Natural killer cell (primary cell): ENCODE data around the gene GNB2. TPM values are rescaled to one million over a fixed set of nuclear protein-coding genes. Genes with fewer than 3 reads are reported as not detected.
"Not testable (repeated sequence)": the region's sequence is repeated elsewhere in the genome, so short reads cannot be mapped to it uniquely, and the experiment has no call there.

ENCODE experiments used
- ATAC-seq, 3 donors: fragments of 150-1000 bp in 2 of 3; fragments of 200-7000 bp in 1 of 3; cut with Tn5 transposase; 1 replicate in 1 of 3; 2 replicates in 2 of 3; pipeline ENCODE4 v1.10.0; 2021; ENCODE audit warnings: mild to moderate bottlenecking in 2 of 3, moderate library complexity in 2 of 3
- DNase-seq, 2 donors: peaks; one replicate each; pipeline versions ENCODE4 v3.0.0 to v3.0.0-alpha.2; 2013 to 2021; ENCODE audit warnings: mixed read lengths in 1 of 2
- H3K27ac ChIP-seq: one replicate; pipeline ENCODE4 v1.5.1; 2013; ENCODE audit warnings: mild to moderate bottlenecking, low read length
- H3K27me3 ChIP-seq: one replicate; pipeline ENCODE4 v1.6.1; 2013; ENCODE audit warnings: low read length; ENCODE audit not compliant: control insufficient read depth, insufficient read depth
- H3K36me3 ChIP-seq: one replicate; pipeline ENCODE4 v1.6.1; 2013; ENCODE audit warnings: low read length; ENCODE audit not compliant: control insufficient read depth, insufficient read depth
- H3K4me1 ChIP-seq: one replicate; pipeline ENCODE4 v1.6.1; 2013; ENCODE audit warnings: low read length; ENCODE audit not compliant: control insufficient read depth, insufficient read depth
- H3K4me3 ChIP-seq: one replicate; pipeline ENCODE4 v1.5.1; 2013; ENCODE audit warnings: low read length
- H3K9me3 ChIP-seq: one replicate; pipeline ENCODE4 v1.6.1; 2013; ENCODE audit warnings: low read length; ENCODE audit not compliant: control insufficient read depth, insufficient read depth
- H3K27ac Mint-ChIP-seq, 2 donors: one replicate each; pipeline ENCODE4 v1.8.0; 2022; ENCODE audit warnings: mild to moderate bottlenecking in 2 of 2, mixed read lengths in 2 of 2, moderate library complexity in 1 of 2
- H3K27me3 Mint-ChIP-seq, 2 donors: one replicate each; pipeline ENCODE4 v1.8.0; 2022; ENCODE audit warnings: low read depth in 2 of 2, mixed read lengths in 2 of 2
- H3K36me3 Mint-ChIP-seq: one replicate; pipeline ENCODE4 v1.8.0; 2022; ENCODE audit warnings: mixed read lengths
- H3K4me1 Mint-ChIP-seq, 2 donors: one replicate each; pipeline ENCODE4 v1.8.0; 2022; ENCODE audit warnings: mixed read lengths in 2 of 2
- H3K4me3 Mint-ChIP-seq: one replicate; pipeline ENCODE4 v1.8.0; 2022; ENCODE audit warnings: mild to moderate bottlenecking, moderate library complexity, mixed read lengths
- H3K9me3 Mint-ChIP-seq, 2 donors: one replicate each; pipeline ENCODE4 v1.8.0; 2022; ENCODE audit warnings: mixed read lengths in 2 of 2
- WGBS: methylation state at CpG from one replicate; pipeline ENCODE4 v1.1.7; 2013; ENCODE audit warnings: missing lambda C conversion rate; ENCODE audit not compliant: insufficient coverage; 5-methylcytosine and 5-hydroxymethylcytosine counted together
- intact Hi-C: fragments of 100-400 bp; cut with micrococcal nuclease; formaldehyde crosslinking; loops from one replicate; pipeline ENCODE4 v1.14.2; 2022
- total RNA-seq, 4 donors: library from RNA; stranded (reverse); fragments of 120-200 nt in 1 of 4; gene quantifications; one replicate each; pipeline versions ENCODE4 v1.2.3 to v1.2.4, GENCODE V29; 2013 to 2022
- TF ChIP-seq, protein P1 (sequence below): fragments of 200-600 bp; IDR thresholded peaks from one replicate; pipeline ENCODE4 v1.8.0; 2022; ENCODE audit warnings: antibody characterized with exemption

GNB2 gene
- total RNA-seq, 3 donors from 2014 or later (not counting 1 experiment from before 2014, with no cell fraction given) = 194 to 227 (median 212) TPM

DNA sequence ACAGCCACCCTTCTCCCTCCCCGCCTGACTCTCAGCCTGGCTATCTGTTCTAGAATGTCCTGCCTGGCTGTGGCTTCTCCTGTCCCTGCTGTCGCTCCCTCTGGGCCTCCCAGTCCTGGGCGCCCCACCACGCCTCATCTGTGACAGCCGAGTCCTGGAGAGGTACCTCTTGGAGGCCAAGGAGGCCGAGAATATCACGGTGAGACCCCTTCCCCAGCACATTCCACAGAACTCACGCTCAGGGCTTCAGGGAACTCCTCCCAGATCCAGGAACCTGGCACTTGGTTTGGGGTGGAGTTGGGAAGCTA is 47.9 kb downstream of the GNB2 start:
- H3K4me3 Mint-ChIP-seq = no peak overlapping the region
- ATAC-seq = no peak
- intact Hi-C loops = no loop called here

DNA sequence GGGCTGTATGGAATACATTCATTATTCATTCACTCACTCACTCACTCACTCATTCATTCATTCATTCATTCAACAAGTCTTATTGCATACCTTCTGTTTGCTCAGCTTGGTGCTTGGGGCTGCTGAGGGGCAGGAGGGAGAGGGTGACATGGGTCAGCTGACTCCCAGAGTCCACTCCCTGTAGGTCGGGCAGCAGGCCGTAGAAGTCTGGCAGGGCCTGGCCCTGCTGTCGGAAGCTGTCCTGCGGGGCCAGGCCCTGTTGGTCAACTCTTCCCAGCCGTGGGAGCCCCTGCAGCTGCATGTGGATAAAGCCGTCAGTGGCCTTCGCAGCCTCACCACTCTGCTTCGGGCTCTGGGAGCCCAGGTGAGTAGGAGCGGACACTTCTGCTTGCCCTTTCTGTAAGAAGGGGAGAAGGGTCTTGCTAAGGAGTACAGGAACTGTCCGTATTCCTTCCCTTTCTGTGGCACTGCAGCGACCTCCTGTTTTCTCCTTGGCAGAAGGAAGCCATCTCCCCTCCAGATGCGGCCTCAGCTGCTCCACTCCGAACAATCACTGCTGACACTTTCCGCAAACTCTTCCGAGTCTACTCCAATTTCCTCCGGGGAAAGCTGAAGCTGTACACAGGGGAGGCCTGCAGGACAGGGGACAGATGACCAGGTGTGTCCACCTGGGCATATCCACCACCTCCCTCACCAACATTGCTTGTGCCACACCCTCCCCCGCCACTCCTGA is 49.1 kb downstream of the GNB2 start:
- peaks cover 37 to 39% of the 10 kb centered on the region in 2 donors for H3K27me3 Mint-ChIP-seq
- H3K4me3 Mint-ChIP-seq = no peak overlapping the region
- H3K4me1 Mint-ChIP-seq = peaks cover 6 to 7% of the 10 kb centered on the region in 2 donors
- H3K9me3 Mint-ChIP-seq = peaks cover 0 to 5% of the 10 kb centered on the region in 2 donors
- H3K36me3 Mint-ChIP-seq = no peaks in the 10 kb centered on the region
- intact Hi-C loops = no loop called here
- H3K4me1 ChIP-seq = peaks cover 5% of the 10 kb centered on the region
- peaks cover 17% of the 10 kb centered on the region for H3K27me3 ChIP-seq
- no peak overlapping the region for H3K4me3 ChIP-seq
- no peaks in the 10 kb centered on the region for H3K36me3 ChIP-seq
- TF ChIP-seq, protein P1, sequence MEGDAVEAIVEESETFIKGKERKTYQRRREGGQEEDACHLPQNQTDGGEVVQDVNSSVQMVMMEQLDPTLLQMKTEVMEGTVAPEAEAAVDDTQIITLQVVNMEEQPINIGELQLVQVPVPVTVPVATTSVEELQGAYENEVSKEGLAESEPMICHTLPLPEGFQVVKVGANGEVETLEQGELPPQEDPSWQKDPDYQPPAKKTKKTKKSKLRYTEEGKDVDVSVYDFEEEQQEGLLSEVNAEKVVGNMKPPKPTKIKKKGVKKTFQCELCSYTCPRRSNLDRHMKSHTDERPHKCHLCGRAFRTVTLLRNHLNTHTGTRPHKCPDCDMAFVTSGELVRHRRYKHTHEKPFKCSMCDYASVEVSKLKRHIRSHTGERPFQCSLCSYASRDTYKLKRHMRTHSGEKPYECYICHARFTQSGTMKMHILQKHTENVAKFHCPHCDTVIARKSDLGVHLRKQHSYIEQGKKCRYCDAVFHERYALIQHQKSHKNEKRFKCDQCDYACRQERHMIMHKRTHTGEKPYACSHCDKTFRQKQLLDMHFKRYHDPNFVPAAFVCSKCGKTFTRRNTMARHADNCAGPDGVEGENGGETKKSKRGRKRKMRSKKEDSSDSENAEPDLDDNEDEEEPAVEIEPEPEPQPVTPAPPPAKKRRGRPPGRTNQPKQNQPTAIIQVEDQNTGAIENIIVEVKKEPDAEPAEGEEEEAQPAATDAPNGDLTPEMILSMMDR = no peak
- 87% methylated on average over 17 of the region's 17 CpGs for WGBS
- ATAC-seq (no peak), DNase-seq (no peak)
- no peak overlapping the region for H3K27ac ChIP-seq
- no peak overlapping the region for H3K27ac Mint-ChIP-seq
- peaks cover 4% of the 10 kb centered on the region for H3K9me3 ChIP-seq

More for the DNA sequence above, 47.9 kb downstream of the GNB2 start:
- no peak for DNase-seq
- peaks cover 5% of the 10 kb centered on the region for H3K4me1 ChIP-seq
- H3K9me3 ChIP-seq = peaks cover 4% of the 10 kb centered on the region
- no peak overlapping the region for H3K4me3 ChIP-seq
- Mint-ChIP-seq H3K27me3 (peaks cover 38 to 39% of the 10 kb centered on the region in 2 donors), H3K27ac (no peak overlapping the region), H3K9me3 (peaks cover 0 to 5% of the 10 kb centered on the region in 2 donors), H3K4me1 (peaks cover 6 to 7% of the 10 kb centered on the region in 2 donors), H3K36me3 (no peaks in the 10 kb centered on the region)
- peaks cover 17% of the 10 kb centered on the region for H3K27me3 ChIP-seq
- TF ChIP-seq, protein P1 = no peak
- no peaks in the 10 kb centered on the region for H3K36me3 ChIP-seq
- no peak overlapping the region for H3K27ac ChIP-seq
- WGBS = 87% methylated on average over 7 of the region's 8 CpGs

DNA sequence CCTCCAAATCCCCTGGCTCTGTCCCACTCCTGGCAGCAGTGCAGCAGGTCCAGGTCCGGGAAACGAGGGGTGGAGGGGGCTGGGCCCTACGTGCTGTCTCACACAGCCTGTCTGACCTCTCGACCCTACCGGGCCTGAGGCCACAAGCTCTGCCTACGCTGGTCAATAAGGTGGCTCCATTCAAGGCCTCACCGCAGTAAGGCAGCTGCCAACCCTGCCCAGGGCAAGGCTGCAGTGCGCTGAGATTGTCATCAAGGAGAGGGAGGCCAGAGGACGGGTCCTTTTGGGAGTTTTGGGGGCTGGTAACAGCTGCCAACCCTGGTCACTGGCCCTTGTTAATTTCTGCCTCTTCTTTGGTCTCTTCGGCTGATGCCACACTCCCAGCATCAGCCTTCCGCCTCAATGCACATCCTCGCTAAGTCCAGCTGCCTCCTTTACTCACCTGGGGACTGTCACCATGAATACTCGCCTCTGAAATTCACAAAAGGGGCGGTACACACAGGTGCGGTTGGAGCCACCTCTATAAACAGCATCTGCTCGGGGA is 50.3 kb downstream of the GNB2 start:
- no peak overlapping the region for H3K27ac ChIP-seq
- H3K27me3 Mint-ChIP-seq = peaks cover 35 to 39% of the 10 kb centered on the region in 2 donors

DNA sequence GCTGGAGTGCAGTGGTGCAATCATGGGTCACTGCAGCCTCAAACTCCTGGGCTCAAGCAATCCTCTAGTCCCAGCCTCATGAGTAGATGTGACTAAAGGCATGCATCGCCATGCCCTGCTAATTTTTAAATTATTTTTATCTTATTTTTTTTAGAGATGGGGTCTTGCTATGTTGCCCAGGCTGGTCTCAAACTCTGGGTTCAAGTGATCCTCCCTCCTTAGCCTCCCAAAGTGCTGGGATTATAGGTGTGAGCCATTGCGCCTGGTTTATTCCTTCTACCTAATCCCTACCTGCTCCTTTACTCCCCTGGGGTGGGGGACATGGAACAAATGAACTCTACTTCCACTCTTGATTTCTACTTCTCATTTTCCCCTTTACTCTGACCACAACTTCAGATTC is 50.8 kb downstream of the GNB2 start:
- not testable (repeated sequence) for H3K36me3 ChIP-seq, H3K9me3 Mint-ChIP-seq, H3K4me3 Mint-ChIP-seq, H3K36me3 Mint-ChIP-seq, H3K4me3 ChIP-seq, H3K27ac ChIP-seq, DNase-seq, H3K27ac Mint-ChIP-seq, H3K4me1 ChIP-seq, ATAC-seq, H3K4me1 Mint-ChIP-seq, H3K9me3 ChIP-seq
- peaks cover 16% of the 10 kb centered on the region for H3K27me3 ChIP-seq
- 88% methylated on average over 1 of the region's 2 CpGs for WGBS
- H3K27me3 Mint-ChIP-seq = peaks cover 32 to 33% of the 10 kb centered on the region in 2 donors
- intact Hi-C loops = loop anchor here (2.0 kb wide), 1 partner anchor 256 kb away; no protein-coding TSS in a partner anchor

More for the DNA sequence above, 50.3 kb downstream of the GNB2 start:
- DNase-seq (no peak), ATAC-seq (no peak)
- H3K4me1 Mint-ChIP-seq = peaks cover 6 to 7% of the 10 kb centered on the region in 2 donors
- H3K4me3 Mint-ChIP-seq = no peak overlapping the region
- no peaks in the 10 kb centered on the region for H3K36me3 ChIP-seq
- 83% methylated on average over 16 of the region's 16 CpGs for whole genome bisulfite sequencing
- H3K27ac Mint-ChIP-seq = no peak overlapping the region
- H3K27me3 ChIP-seq = peaks cover 17% of the 10 kb centered on the region
- no peak overlapping the region for H3K4me3 ChIP-seq
- intact Hi-C loops = loop anchor here (2.0 kb wide), 1 partner anchor 255 kb away; no protein-coding TSS in a partner anchor
- no peaks in the 10 kb centered on the region for H3K36me3 Mint-ChIP-seq
- peaks cover 5% of the 10 kb centered on the region for H3K4me1 ChIP-seq
- H3K9me3 ChIP-seq = no peaks in the 10 kb centered on the region
- TF ChIP-seq, protein P1 = no peak
- H3K9me3 Mint-ChIP-seq = peaks cover 0 to 4% of the 10 kb centered on the region in 2 donors
